LNCaP clone FGC (cell line): ENCODE data around the gene CHRM2.

Experiments
- DNase-seq: peaks from one replicate; pipeline ENCODE4 v3.0.0-alpha.2; 2011; ENCODE audit warnings: low read depth
- H3K4me3 ChIP-seq: 2 replicates; pipeline ENCODE4 v1.5.1; 2011; ENCODE audit warnings: mild to moderate bottlenecking, low read depth, low read length, control low read depth
- TF ChIP-seq, protein P1 (sequence below): IDR thresholded peaks from 2 replicates; pipeline ENCODE4 v1.5.1; 2012; ENCODE audit warnings: mild to moderate bottlenecking; ENCODE audit not compliant: control insufficient read depth, insufficient read depth; ENCODE audit errors: extremely low read depth

CHRM2 gene

DNA sequence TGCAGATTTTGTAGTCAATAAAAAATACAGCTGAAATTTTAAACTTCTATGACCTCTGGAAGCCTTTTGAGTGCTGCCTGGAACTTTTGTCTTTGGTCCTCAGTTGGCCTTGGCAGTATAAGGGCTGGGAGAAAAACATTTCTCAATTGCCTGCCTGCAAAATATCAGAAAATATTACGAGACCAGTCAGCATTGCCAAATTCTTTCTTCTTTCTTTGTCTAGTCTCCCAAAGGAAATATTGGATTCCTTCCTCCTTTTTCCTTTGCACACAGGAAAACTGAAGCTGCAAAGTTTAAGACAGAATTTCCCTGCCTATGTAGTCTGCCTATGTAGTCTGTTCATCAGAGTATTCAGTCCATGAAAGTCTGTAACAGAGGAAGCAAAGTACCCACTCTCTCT, 95.9 kb downstream of the CHRM2 start:
- no peak for DNase-seq
- TF ChIP-seq, protein P1, sequence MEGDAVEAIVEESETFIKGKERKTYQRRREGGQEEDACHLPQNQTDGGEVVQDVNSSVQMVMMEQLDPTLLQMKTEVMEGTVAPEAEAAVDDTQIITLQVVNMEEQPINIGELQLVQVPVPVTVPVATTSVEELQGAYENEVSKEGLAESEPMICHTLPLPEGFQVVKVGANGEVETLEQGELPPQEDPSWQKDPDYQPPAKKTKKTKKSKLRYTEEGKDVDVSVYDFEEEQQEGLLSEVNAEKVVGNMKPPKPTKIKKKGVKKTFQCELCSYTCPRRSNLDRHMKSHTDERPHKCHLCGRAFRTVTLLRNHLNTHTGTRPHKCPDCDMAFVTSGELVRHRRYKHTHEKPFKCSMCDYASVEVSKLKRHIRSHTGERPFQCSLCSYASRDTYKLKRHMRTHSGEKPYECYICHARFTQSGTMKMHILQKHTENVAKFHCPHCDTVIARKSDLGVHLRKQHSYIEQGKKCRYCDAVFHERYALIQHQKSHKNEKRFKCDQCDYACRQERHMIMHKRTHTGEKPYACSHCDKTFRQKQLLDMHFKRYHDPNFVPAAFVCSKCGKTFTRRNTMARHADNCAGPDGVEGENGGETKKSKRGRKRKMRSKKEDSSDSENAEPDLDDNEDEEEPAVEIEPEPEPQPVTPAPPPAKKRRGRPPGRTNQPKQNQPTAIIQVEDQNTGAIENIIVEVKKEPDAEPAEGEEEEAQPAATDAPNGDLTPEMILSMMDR = no peak
- no peak overlapping the region for H3K4me3 ChIP-seq

DNA sequence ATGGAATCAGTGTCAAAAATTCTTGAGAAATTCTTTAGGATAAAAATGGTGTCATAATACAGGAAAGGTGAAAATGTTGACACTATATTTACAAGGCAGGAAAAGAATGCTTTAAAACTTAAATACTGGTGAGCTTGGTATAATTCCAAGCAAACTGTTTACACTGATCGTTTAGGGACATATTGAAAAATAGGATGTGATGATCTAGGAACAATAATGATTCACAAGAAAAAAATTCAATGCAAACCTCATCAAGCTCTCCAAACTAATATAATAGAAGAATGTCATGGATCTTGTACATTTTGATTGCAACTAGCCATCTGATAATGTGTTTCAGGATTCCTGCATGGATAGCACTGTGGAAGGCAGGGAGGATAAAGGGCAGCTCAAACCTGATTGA, 98.4 kb downstream of the CHRM2 start:
- H3K4me3 ChIP-seq = no peak overlapping the region
- DNase-seq = no peak
- TF ChIP-seq, protein P1 = no peak

DNA sequence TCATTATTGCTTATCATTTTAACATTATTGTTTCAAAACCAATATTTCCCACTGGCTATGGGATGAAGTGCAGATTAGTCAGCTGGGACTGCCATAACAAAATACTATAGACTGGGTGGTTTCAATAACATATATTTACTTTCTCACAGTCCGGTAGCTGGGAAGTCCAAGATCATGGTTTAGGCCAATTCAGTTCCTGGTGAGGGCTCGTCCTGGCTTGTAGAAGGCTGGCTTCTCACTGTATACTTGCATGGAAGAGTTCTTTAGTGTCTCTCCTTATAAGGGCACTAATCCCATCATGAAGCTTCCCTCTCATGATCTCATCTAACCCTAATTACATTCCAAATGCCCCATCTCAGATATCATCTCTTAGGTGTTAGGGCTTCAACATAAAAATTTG, 101.3 kb downstream of the CHRM2 start:
- TF ChIP-seq, protein P1 = no peak
- H3K4me3 ChIP-seq = no peak overlapping the region
- DNase-seq = no peak

DNA sequence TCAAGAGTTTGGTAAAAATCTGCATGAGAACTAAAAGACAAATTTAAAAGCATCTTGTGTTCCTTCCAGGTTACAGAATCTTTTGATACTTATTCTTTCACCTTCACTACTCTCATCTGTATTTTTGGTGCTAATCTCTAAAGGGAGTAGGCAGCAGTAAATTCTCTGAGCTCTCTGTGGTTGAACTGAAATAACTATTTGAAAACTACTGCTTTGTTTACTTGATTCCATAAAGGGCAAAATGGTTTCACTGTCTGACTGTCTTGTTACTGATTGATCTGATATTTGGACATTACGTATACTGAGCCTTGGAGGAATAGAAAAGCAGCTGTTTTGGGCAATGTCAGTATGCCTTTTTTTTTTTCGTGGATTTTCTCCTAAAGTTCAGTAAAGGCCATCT, 103.3 kb downstream of the CHRM2 start:
- DNase-seq = no peak
- TF ChIP-seq, protein P1 = no peak
- no peak overlapping the region for H3K4me3 ChIP-seq

DNA sequence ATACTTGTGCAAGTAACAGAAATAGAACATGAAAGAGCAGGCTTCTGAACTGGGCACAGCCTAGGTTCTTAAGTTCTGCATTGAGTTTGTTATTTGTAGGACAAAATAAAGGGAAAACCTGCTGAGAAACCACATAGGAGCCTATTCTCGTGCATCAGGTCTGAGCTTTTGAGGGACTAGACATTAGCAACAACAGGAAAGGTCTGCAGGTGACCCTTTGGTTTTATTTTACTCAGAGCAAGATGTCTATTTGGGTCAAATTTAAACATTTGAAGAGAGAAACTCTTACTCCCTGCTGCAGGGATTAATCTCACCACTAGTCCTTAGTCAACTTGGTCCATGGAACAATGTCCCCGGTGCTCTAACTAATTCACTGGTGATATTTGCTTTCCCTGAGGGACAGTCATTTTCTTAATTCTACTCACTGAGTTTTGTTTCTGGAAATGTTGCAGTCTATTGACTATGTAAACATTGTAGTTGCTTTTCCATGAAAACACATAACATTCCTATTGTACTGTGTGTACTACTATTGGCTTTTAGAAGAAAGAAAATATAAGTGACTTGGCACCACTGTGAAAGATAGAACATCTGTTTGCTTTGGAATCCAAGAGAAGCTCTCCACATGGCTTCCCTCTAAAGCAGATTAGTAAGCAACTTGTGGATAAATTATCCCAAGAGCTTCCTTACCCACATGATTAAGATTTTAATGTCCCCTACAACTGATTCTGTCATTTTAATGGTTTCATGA, 108.2 kb downstream of the CHRM2 start:
- no peak for DNase-seq
- TF ChIP-seq, protein P1 = no peak

DNA sequence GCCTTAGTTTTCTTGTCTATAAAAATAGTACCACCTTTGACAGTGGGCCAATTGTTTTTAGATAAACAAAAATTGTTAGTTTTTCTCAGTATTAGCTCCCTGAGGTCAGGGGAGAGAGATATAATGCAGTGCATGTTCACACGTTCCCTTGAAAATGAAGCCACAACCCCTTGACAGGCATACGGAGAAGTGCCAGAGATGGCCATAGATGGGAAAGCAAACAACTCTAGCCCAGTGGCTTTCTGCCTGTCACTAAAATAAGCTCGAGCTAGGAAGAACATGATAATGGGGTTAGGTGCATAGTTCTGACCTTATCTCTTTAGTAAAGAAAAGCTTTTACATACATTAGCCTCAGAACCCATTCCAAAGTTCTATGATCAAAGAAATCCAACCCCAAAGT, 124.9 kb downstream of the CHRM2 start:
- no peak for DNase-seq
- TF ChIP-seq, protein P1 = no peak
- H3K4me3 ChIP-seq = no peak overlapping the region

More for the DNA sequence above, 108.2 kb downstream of the CHRM2 start:
- H3K4me3 ChIP-seq = no peak overlapping the region

DNA sequence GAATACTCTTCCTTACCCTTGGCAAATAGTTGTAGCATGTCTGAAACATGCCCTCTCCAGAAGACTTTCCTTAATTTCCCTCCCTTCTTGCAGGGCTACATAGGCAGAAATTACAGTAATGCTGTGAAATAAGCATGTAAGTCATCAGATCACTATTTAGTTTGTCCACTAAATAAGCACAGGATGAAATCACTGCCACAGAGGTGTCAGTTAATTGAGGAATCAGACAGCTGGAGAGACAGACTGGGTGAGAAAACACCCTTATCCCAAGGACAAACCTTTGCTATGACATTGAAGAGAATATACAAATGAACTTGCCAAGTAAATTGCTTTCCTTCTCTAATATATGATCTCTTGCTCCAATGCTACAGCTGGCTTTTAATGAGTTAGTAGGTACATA, 129.3 kb downstream of the CHRM2 start:
- H3K4me3 ChIP-seq = no peak overlapping the region
- DNase-seq = no peak
- TF ChIP-seq, protein P1 = no peak
